Brain microvascular endothelial cell (primary cell): ENCODE measurements around the gene VWDE.
A peak's percentile ranks its signal among the peaks of the same experiment; 100 is the strongest.

Experiments used
- DNase-seq: peaks from one replicate; pipeline ENCODE4 v3.0.0-alpha.2; 2020
- H3K27ac ChIP-seq: fragments of 250-450 bp; sonication (Bioruptor Pico); 2 replicates; pipeline ENCODE4 v1.5.1; 2020; ENCODE audit warnings: mild to moderate bottlenecking, moderate library complexity
- H3K27me3 ChIP-seq: fragments of 250-450 bp; sonication (Bioruptor Pico); replicated peaks from 2 replicates; pipeline ENCODE4 v1.5.1; 2020; ENCODE audit warnings: mild to moderate bottlenecking
- H3K36me3 ChIP-seq: fragments of 250-450 bp; sonication (Bioruptor Pico); replicated peaks from 2 replicates; pipeline ENCODE4 v1.5.1; 2020; ENCODE audit warnings: mild to moderate bottlenecking
- H3K4me3 ChIP-seq: 2 replicates; pipeline ENCODE4 v1.5.1; 2011; ENCODE audit warnings: low read depth, mild to moderate bottlenecking, control low read depth, low read length, moderate library complexity
- in situ Hi-C: cut with HindIII; loops from 2 replicates; pipeline ENCODE4 v1.10.0; 2017; ENCODE audit warnings: low sequenced_read_pairs, low pct_ligation_motif_present
- TF ChIP-seq, protein P1 (sequence below): IDR thresholded peaks from 2 replicates; pipeline ENCODE4 v1.5.1; 2011; ENCODE audit warnings: low read depth, mild to moderate bottlenecking, moderate library complexity, low read length, control low read depth, inconsistent platforms; ENCODE audit errors: missing control alignments

Gene VWDE

DNA sequence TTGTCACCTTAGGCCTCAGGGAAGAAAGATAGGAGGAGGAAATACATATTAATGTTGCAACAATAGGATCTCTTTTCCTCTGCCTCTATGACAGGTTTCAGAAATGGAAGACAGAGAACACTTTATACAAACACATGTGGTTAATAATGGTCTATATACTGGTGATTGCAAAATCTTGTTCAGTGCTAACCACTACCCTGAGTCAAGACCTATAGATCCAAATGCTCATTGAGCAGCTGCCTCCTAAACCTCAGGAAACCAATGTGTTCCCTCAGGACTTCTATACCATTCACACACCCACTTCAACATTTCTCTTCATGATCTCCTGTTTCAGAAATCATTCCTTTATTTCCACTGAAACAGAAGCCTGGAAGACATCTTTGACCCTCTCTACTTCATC, 32.5 kb upstream of the VWDE start:
- no peak overlapping the region for H3K4me3 ChIP-seq
- in situ Hi-C loops, result no loop called here
- no peaks in the 10 kb centered on the region for H3K27me3 ChIP-seq
- H3K27ac ChIP-seq, result no peak overlapping the region
- DNase-seq, result no peak
- no peaks in the 10 kb centered on the region for H3K36me3 ChIP-seq
- TF ChIP-seq, protein P1, sequence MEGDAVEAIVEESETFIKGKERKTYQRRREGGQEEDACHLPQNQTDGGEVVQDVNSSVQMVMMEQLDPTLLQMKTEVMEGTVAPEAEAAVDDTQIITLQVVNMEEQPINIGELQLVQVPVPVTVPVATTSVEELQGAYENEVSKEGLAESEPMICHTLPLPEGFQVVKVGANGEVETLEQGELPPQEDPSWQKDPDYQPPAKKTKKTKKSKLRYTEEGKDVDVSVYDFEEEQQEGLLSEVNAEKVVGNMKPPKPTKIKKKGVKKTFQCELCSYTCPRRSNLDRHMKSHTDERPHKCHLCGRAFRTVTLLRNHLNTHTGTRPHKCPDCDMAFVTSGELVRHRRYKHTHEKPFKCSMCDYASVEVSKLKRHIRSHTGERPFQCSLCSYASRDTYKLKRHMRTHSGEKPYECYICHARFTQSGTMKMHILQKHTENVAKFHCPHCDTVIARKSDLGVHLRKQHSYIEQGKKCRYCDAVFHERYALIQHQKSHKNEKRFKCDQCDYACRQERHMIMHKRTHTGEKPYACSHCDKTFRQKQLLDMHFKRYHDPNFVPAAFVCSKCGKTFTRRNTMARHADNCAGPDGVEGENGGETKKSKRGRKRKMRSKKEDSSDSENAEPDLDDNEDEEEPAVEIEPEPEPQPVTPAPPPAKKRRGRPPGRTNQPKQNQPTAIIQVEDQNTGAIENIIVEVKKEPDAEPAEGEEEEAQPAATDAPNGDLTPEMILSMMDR, result no peak

DNA sequence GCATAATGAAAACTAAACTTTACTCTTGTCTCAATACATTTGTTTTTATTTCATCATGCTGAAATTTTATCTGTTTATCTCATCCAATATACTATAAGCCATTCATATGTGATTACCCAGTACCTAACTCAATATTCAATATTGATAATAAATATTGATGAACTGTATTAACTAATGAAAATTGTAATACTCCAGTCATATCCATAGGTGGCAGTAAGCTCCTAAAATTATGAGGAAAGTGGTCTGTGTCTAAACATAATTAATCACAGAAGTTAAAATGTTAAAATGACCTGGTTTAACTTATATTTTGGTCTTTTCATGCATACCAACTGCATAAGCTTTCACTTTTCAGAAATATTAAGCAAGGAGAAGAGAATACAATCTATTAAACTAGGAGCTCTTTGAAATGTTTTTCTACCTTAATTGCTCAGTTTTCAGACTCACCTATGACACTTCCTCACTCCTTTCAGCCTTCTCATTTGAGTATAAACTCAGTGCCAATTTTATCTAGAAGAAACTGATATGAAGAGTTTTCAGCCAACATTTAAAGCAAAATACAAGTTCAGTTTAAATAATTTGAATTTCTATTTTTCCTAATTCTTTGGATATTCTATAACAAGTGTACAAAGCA, 30.5 kb upstream of the VWDE start:
- no peaks in the 10 kb centered on the region for H3K27me3 ChIP-seq
- H3K4me3 ChIP-seq, result no peak overlapping the region
- H3K27ac ChIP-seq, result no peak overlapping the region
- no peak for DNase-seq
- no peaks in the 10 kb centered on the region for H3K36me3 ChIP-seq
- in situ Hi-C loops, result no loop called here
- TF ChIP-seq, protein P1, result peak; percentile 40

DNA sequence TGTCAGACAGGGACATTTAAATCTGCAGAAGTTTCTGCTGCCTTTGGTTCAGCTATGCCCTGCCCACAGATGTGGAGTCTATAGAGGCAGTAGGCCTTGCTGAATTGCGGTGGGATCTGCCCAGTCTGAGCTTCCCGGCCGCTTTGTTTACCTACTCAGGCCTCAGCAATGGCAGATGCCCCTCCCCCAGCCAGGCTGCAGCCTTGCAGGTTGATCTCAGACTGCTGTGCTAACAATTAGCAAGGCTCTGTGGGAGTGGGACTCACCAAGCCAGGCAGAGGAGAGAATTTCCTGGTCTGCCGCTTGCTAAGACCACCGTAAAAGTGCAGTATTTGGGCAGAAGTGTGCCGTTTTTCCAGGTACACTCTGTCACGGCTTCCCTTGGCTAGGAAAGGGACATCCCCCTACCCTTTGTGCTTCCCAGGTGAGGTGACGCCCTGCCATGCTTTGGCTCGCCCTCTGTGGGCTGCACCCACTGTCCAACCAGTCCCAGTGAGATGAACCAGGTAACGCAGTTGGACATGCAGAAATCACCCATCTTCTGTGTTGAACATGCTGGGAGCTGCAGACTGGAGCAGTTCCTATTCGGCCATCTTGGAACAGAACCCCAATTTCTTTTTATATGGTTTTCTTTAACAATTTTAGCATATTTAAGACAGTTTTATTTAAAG, 28.4 kb upstream of the VWDE start:
- peak; percentile 93 for DNase-seq
- no peaks in the 10 kb centered on the region for H3K36me3 ChIP-seq
- in situ Hi-C loops, result no loop called here
- TF ChIP-seq, protein P1, result no peak
- H3K27me3 ChIP-seq, result no peaks in the 10 kb centered on the region
- H3K4me3 ChIP-seq, result peak overlapping the region; percentile 9
- H3K27ac ChIP-seq, result peak overlapping the region; percentile 60

DNA sequence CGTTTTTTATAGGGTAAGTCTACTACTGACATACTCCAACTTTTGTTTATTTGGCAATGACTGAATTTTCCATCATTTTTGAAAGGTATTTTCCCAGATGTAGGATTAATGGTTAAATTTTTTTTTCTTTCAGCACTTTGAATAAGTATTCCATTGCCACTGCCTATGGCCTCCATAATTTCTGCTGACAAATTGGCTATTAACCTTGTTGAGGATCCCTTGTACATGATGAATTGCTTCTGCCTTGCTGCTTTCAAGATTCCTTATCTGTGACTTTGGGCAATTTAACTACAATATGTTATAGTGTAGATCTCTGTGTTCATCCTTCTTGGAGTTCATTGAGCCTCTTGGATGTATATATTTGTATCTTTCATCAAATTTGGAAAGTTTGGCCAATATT, 21.6 kb upstream of the VWDE start:
- DNase-seq, result no peak
- TF ChIP-seq, protein P1, result no peak

DNA sequence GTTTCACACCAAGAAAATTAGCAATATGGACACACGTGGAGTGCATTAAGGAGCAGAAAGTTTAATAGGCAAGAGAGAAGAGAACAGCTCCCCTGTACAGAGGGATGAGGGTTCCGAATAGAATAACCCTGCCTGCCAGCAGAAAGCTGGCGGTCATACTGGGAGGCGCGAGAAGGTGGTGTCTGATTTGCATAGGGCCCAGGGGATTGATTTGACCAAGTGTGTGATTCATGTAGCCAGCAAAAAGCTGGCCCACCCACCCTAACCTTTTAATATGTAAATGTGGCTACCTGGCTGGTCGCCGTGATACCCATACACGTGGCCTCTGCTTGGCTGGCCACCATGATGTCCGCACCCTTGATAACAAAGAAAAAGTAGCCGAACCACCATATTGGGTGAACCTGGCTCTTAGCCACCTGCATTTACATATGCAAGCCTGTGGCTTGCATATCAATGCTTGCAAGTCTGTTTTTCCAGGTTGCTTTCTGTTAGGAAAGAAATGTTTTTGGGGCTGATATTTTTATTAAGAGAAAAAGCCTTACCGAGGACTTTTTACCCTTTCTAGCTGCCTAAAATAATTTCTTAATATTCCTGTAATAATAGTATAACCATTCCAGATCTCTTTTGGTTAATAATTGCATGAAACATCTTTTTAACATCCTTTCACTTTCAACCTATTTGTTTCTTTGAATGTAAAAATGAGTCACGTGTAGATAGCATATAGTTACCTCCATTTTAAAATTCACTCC, 20.5 kb upstream of the VWDE start:
- H3K27ac ChIP-seq, result no peak overlapping the region
- in situ Hi-C loops, result no loop called here

More for the DNA sequence above, 21.6 kb upstream of the VWDE start:
- Histone ChIP-seq H3K36me3 (no peaks in the 10 kb centered on the region), H3K4me3 (no peak overlapping the region), H3K27ac (no peak overlapping the region), H3K27me3 (no peaks in the 10 kb centered on the region)
- in situ Hi-C loops, result no loop called here

More for the DNA sequence above, 20.5 kb upstream of the VWDE start:
- no peak for DNase-seq
- no peaks in the 10 kb centered on the region for H3K36me3 ChIP-seq
- TF ChIP-seq, protein P1, result no peak
- no peaks in the 10 kb centered on the region for H3K27me3 ChIP-seq
- H3K4me3 ChIP-seq, result no peak overlapping the region
